IPS-18a (cell line): Measurements from ENCODE around the gene PEAK1.
"Not testable (repeated sequence)": the region's sequence is repeated elsewhere in the genome, so short reads cannot be mapped to it uniquely, and the experiment has no call there.

Experiments
- H3K27ac ChIP-seq: one replicate; pipeline ENCODE4 v1.5.1; 2013; ENCODE audit warnings: low read length
- H3K27me3 ChIP-seq: one replicate; pipeline ENCODE4 v1.6.1; 2013; ENCODE audit warnings: mild to moderate bottlenecking, low read length; ENCODE audit not compliant: control insufficient read depth, insufficient read depth
- H3K36me3 ChIP-seq: one replicate; pipeline ENCODE4 v1.6.1; 2013; ENCODE audit warnings: low read depth, low read length; ENCODE audit not compliant: control insufficient read depth
- H3K4me1 ChIP-seq: one replicate; pipeline ENCODE4 v1.6.1; 2013; ENCODE audit warnings: low read depth, low read length; ENCODE audit not compliant: control insufficient read depth
- H3K4me3 ChIP-seq: one replicate; pipeline ENCODE4 v1.5.1; 2013; ENCODE audit warnings: low read length
- H3K9ac ChIP-seq: one replicate; pipeline ENCODE4 v1.6.1; 2013; ENCODE audit warnings: mild to moderate bottlenecking, low read length, moderate library complexity
- H3K9me3 ChIP-seq: one replicate; pipeline ENCODE4 v1.6.1; 2013; ENCODE audit warnings: low read depth, low read length; ENCODE audit not compliant: control insufficient read depth

Gene PEAK1

GRCh38 chr15:77410701-77411618, 8.9 kb downstream of the PEAK1 start:
- no peak overlapping the region for H3K9ac ChIP-seq
- H3K27ac ChIP-seq: no peak overlapping the region
- H3K27me3 ChIP-seq: no peaks in the 10 kb centered on the region
- no peaks in the 10 kb centered on the region for H3K36me3 ChIP-seq
- no peak overlapping the region for H3K4me3 ChIP-seq
- no peaks in the 10 kb centered on the region for H3K9me3 ChIP-seq
- H3K4me1 ChIP-seq: peaks cover 8% of the 10 kb centered on the region

GRCh38 chr15:77410157-77410500, 9.8 kb downstream of the PEAK1 start:
- H3K4me3 ChIP-seq, H3K9me3 ChIP-seq, H3K27ac ChIP-seq, H3K4me1 ChIP-seq, H3K27me3 ChIP-seq, H3K36me3 ChIP-seq, H3K9ac ChIP-seq: not testable (repeated sequence)

- peaks cover 3% of the 10 kb centered on the region for H3K4me1 ChIP-seq
- no peaks in the 10 kb centered on the region for H3K27me3 ChIP-seq
- H3K9ac ChIP-seq: no peak overlapping the region
- no peak overlapping the region for H3K4me3 ChIP-seq
- no peaks in the 10 kb centered on the region for H3K9me3 ChIP-seq
- no peaks in the 10 kb centered on the region for H3K36me3 ChIP-seq
- no peak overlapping the region for H3K27ac ChIP-seq
These were observed 10.4 kb downstream of the PEAK1 start for GRCh38 chr15:77409259-77410156.

GRCh38 chr15:77406846-77407245, 13.1 kb downstream of the PEAK1 start:
- Histone ChIP-seq H3K9ac (no peak overlapping the region), H3K27me3 (no peaks in the 10 kb centered on the region), H3K36me3 (no peaks in the 10 kb centered on the region), H3K4me1 (peaks cover 3% of the 10 kb centered on the region), H3K9me3 (no peaks in the 10 kb centered on the region), H3K27ac (no peak overlapping the region), H3K4me3 (no peak overlapping the region)

- not testable (repeated sequence) for H3K27ac ChIP-seq, H3K4me3 ChIP-seq, H3K4me1 ChIP-seq, H3K9me3 ChIP-seq, H3K9ac ChIP-seq, H3K27me3 ChIP-seq, H3K36me3 ChIP-seq
These were observed 13.6 kb downstream of the PEAK1 start for GRCh38 chr15:77406173-77406759.

DNA sequence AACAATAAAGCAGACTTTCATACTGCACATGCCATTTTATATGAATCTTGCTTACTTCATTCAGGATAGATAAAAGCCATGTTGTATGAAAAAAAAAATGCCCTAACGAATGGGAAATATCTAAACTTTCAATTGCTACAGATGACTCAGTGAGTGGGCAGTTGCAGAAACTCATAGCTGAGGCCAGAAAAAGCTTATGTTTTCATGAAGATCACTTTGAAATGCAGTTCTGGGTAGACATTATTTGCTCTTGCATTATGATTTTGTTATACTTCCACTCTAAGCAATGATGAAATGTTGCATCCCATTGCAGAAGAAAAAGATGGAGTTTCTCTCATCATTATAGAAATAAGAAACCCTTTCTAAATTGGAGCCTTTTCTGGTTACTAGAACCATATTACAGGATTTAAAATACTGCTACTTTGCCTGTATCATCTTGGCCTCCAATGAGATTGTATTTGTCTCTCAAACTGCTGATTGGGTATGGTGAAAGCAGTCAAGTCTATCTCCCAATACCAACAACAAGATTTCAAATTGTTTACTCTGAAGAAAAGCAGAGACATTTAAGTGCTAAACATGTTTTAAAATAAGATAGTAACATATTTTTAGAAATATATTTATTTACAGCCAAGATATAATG, 17.0 kb downstream of the PEAK1 start:
- no peak overlapping the region for H3K9ac ChIP-seq
- no peak overlapping the region for H3K4me3 ChIP-seq
- peaks cover 18% of the 10 kb centered on the region for H3K9me3 ChIP-seq
- H3K4me1 ChIP-seq: peaks cover 3% of the 10 kb centered on the region
- H3K27ac ChIP-seq: no peak overlapping the region
- no peaks in the 10 kb centered on the region for H3K36me3 ChIP-seq
- H3K27me3 ChIP-seq: no peaks in the 10 kb centered on the region

GRCh38 chr15:77400258-77400657, 19.6 kb downstream of the PEAK1 start:
- Histone ChIP-seq H3K4me1 (no peaks in the 10 kb centered on the region), H3K27me3 (no peaks in the 10 kb centered on the region), H3K9me3 (peaks cover 18% of the 10 kb centered on the region), H3K36me3 (no peaks in the 10 kb centered on the region), H3K4me3 (no peak overlapping the region), H3K27ac (no peak overlapping the region), H3K9ac (no peak overlapping the region)

DNA sequence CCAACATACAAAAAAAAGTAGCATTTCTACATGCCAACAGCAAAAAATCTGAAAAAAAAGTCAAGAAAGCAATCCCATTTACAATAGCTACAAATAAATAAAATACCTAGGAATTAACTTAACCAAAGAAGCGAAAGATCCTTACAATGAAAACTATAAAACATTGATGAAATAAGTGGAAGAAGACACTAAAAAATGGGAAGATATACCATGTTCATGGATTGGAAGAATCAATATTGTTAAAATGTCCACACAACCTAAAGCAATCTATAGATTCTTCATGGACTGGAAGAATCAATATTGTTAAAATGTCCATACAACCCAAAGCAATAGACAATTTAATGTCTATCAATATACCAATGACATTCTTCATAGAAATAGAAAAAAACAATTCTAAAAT, 21.0 kb downstream of the PEAK1 start:
- no peak overlapping the region for H3K4me3 ChIP-seq

DNA sequence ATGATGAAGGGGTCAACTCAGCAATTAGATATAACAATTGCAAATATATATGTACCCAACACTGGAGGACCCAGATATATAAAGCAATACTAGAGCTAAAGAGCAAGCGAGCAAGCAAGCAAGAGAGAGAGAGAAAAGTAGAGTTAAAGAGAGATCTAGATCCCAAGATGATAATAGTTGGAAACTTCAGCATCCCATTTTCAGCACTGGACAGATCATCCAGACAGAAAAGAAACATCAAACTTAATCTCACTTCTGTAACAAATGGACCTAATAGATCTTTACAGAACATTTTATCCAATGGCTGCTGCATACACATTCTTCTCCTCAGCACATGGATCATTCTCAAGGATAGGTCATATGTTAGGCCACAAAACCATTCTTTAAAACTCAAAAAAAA, 23.2 kb downstream of the PEAK1 start:
- H3K27me3 ChIP-seq: no peaks in the 10 kb centered on the region
- H3K9me3 ChIP-seq: peaks cover 18% of the 10 kb centered on the region
- H3K27ac ChIP-seq: no peak overlapping the region
- H3K36me3 ChIP-seq: no peaks in the 10 kb centered on the region
- no peaks in the 10 kb centered on the region for H3K4me1 ChIP-seq
- H3K9ac ChIP-seq: no peak overlapping the region
- no peak overlapping the region for H3K4me3 ChIP-seq

More for the DNA sequence above, 21.0 kb downstream of the PEAK1 start:
- H3K9me3 ChIP-seq: peaks cover 18% of the 10 kb centered on the region
- no peak overlapping the region for H3K9ac ChIP-seq
- H3K36me3 ChIP-seq: no peaks in the 10 kb centered on the region
- no peaks in the 10 kb centered on the region for H3K4me1 ChIP-seq
- no peak overlapping the region for H3K27ac ChIP-seq
- H3K27me3 ChIP-seq: no peaks in the 10 kb centered on the region

DNA sequence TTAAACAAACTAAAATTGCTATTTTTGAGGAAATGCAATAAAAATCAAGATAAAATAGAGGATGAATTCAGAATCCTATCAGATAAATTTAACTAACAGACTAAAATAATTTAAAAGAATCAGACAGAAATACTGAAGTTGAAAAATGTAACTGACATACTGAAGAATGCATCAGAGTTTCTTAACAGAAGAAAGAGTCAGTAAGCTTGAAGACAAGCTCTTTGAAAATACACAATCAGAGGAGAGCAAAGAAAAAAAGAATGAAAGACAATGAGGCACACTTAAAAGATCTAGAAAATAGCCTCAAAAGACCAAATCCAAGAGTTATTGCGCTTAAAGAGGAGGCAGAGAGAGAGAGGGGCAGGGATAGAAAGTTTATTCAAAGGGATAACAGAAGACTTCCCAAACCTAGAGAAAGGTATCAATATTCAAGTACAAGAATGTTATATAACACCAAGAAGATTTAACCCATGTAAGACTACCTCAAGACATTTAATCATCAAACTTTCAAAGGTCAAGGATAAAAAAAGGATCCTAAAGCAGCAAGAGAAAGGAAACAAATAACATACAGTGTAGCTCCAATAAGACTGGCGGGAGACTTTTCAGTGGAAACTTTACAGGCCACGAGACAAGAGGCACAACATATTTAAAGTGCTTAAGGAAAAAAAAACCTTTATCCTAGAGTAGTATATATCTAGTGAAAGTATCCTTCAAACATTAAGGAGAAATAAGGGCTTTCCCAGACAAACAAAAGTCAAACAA, 24.7 kb downstream of the PEAK1 start:
- H3K4me3 ChIP-seq: no peak overlapping the region
- no peak overlapping the region for H3K27ac ChIP-seq
- H3K36me3 ChIP-seq: no peaks in the 10 kb centered on the region
- no peaks in the 10 kb centered on the region for H3K27me3 ChIP-seq
- H3K4me1 ChIP-seq: no peaks in the 10 kb centered on the region
- no peak overlapping the region for H3K9ac ChIP-seq
- peaks cover 13% of the 10 kb centered on the region for H3K9me3 ChIP-seq

GRCh38 chr15:77393471-77393840, 26.4 kb downstream of the PEAK1 start:
- Histone ChIP-seq H3K4me1 (no peaks in the 10 kb centered on the region), H3K9me3 (no peaks in the 10 kb centered on the region), H3K9ac (no peak overlapping the region), H3K27ac (no peak overlapping the region), H3K4me3 (no peak overlapping the region), H3K36me3 (no peaks in the 10 kb centered on the region), H3K27me3 (no peaks in the 10 kb centered on the region)
